Measurements from ENCODE around the gene RPP25L.

- TF ChIP-seq CTCF (conservative IDR thresholded peaks at IDR 0.05; ENCODE audit: low read depth, low read length) (no peak), CEBPB (IDR thresholded peaks at IDR 0.05; ENCODE audit: low read depth, low read length) (no peak), FOS (IDR thresholded peaks at IDR 0.05; ENCODE audit: low read depth, low read length) (no peak), POLR2A (IDR thresholded peaks at IDR 0.05; ENCODE audit: low read depth, low read length) (no peak)
Measured at GRCh38 chr9:34625186-34625486, 13.2 kb upstream of the RPP25L start.

All from IMR-90 (cell line).